ENCODE results near the gene MIAT.

DNA sequence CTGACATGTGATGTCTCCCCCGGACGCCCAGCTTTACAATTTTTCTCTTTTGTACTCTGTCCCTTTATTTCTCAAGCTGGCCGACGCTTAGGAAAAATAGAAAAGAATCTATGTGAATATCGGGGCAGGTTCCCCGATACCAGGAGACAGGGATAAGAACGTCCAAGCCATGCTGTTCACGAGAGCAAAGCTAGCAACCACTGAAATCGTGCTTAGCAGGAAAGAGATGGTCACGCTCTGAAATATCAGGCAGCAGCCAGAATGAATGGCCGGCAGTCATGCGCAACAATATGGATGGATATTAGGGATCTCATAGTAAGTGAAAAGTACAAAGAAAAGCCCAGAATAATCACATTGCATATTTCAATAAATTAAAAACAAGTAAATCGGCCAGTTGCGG lies 43.1 kb upstream of the MIAT start:
- TF ChIP-seq POLR2A (IDR thresholded peaks at IDR 0.05) = no peak
- TF ChIP-seq, protein P1, sequence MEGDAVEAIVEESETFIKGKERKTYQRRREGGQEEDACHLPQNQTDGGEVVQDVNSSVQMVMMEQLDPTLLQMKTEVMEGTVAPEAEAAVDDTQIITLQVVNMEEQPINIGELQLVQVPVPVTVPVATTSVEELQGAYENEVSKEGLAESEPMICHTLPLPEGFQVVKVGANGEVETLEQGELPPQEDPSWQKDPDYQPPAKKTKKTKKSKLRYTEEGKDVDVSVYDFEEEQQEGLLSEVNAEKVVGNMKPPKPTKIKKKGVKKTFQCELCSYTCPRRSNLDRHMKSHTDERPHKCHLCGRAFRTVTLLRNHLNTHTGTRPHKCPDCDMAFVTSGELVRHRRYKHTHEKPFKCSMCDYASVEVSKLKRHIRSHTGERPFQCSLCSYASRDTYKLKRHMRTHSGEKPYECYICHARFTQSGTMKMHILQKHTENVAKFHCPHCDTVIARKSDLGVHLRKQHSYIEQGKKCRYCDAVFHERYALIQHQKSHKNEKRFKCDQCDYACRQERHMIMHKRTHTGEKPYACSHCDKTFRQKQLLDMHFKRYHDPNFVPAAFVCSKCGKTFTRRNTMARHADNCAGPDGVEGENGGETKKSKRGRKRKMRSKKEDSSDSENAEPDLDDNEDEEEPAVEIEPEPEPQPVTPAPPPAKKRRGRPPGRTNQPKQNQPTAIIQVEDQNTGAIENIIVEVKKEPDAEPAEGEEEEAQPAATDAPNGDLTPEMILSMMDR (IDR thresholded peaks at IDR 0.05) = no peak

Measured in heart left ventricle (tissue), 13 donors.